ENCODE results near the gene YDJC. TPM values are rescaled to one million over a fixed set of nuclear protein-coding genes. Genes with fewer than 3 reads are reported as not detected.
"Not testable (repeated sequence)": the region's sequence is repeated elsewhere in the genome, so short reads cannot be mapped to it uniquely, and the experiment has no call there.

Gene YDJC
- total RNA-seq, 1 donor from 2014 or later = 10.3 TPM

- no peak for TF ChIP-seq CTCF (IDR thresholded peaks at IDR 0.05; ENCODE audit: partially characterized antibody, unreplicated experiment)
- no peak for DNase-seq
- peaks cover 4% of the 10 kb centered on the region for H3K27me3 Mint-ChIP-seq (ENCODE audit: unreplicated experiment)
- H3K4me1 Mint-ChIP-seq (ENCODE audit: low read depth, unreplicated experiment) = peaks cover 7% of the 10 kb centered on the region
- H3K4me3 Mint-ChIP-seq (ENCODE audit: unreplicated experiment) = no peak overlapping the region
- H3K36me3 Mint-ChIP-seq (ENCODE audit: unreplicated experiment) = no peaks in the 10 kb centered on the region
- peaks cover 7% of the 10 kb centered on the region for H3K9me3 Mint-ChIP-seq (ENCODE audit: unreplicated experiment)
- no peak overlapping the region for H3K27ac Mint-ChIP-seq (ENCODE audit: unreplicated experiment)
These were observed 25.8 kb downstream of the YDJC start for GRCh38 chr22:21603973-21604372.

GRCh38 chr22:21602579-21602978 is 27.2 kb downstream of the YDJC start:
- Mint-ChIP-seq H3K4me1 (ENCODE audit: low read depth, unreplicated experiment) (peaks cover 6% of the 10 kb centered on the region), H3K27ac (ENCODE audit: unreplicated experiment) (peak overlapping the region; percentile 40), H3K36me3 (ENCODE audit: unreplicated experiment) (no peaks in the 10 kb centered on the region), H3K9me3 (ENCODE audit: unreplicated experiment) (peaks cover 8% of the 10 kb centered on the region), H3K27me3 (ENCODE audit: unreplicated experiment) (peaks cover 3% of the 10 kb centered on the region), H3K4me3 (ENCODE audit: unreplicated experiment) (no peak overlapping the region)
- DNase-seq = no peak
- no peak for TF ChIP-seq CTCF (IDR thresholded peaks at IDR 0.05; ENCODE audit: partially characterized antibody, unreplicated experiment)

GRCh38 chr22:21599053-21599893 is 30.5 kb downstream of the YDJC start:
- H3K9me3 Mint-ChIP-seq (ENCODE audit: unreplicated experiment) = peaks cover 9% of the 10 kb centered on the region
- H3K27ac Mint-ChIP-seq (ENCODE audit: unreplicated experiment) = peak overlapping the region; percentile 74

GRCh38 chr22:21598302-21598701 is 31.5 kb downstream of the YDJC start:
- H3K27ac Mint-ChIP-seq (ENCODE audit: unreplicated experiment) = no peak overlapping the region
- TF ChIP-seq CTCF (IDR thresholded peaks at IDR 0.05; ENCODE audit: partially characterized antibody, unreplicated experiment) = no peak
- H3K4me3 Mint-ChIP-seq (ENCODE audit: unreplicated experiment) = no peak overlapping the region
- H3K36me3 Mint-ChIP-seq (ENCODE audit: unreplicated experiment) = peaks cover 6% of the 10 kb centered on the region
- peaks cover 10% of the 10 kb centered on the region for H3K9me3 Mint-ChIP-seq (ENCODE audit: unreplicated experiment)
- H3K27me3 Mint-ChIP-seq (ENCODE audit: unreplicated experiment) = peaks cover 5% of the 10 kb centered on the region
- no peak for DNase-seq
- H3K4me1 Mint-ChIP-seq (ENCODE audit: low read depth, unreplicated experiment) = peaks cover 20% of the 10 kb centered on the region

More at GRCh38 chr22:21599053-21599893, 30.5 kb downstream of the YDJC start:
- DNase-seq = no peak
- peaks cover 5% of the 10 kb centered on the region for H3K27me3 Mint-ChIP-seq (ENCODE audit: unreplicated experiment)
- H3K4me1 Mint-ChIP-seq (ENCODE audit: low read depth, unreplicated experiment) = peaks cover 10% of the 10 kb centered on the region
- peaks cover 2% of the 10 kb centered on the region for H3K36me3 Mint-ChIP-seq (ENCODE audit: unreplicated experiment)
- TF ChIP-seq CTCF (IDR thresholded peaks at IDR 0.05; ENCODE audit: partially characterized antibody, unreplicated experiment) = no peak
- H3K4me3 Mint-ChIP-seq (ENCODE audit: unreplicated experiment) = no peak overlapping the region

GRCh38 chr22:21596356-21597135 is 33.3 kb downstream of the YDJC start:
- H3K4me3 Mint-ChIP-seq (ENCODE audit: unreplicated experiment); H3K27me3 Mint-ChIP-seq (ENCODE audit: unreplicated experiment); H3K27ac Mint-ChIP-seq (ENCODE audit: unreplicated experiment); DNase-seq; H3K36me3 Mint-ChIP-seq (ENCODE audit: unreplicated experiment): not testable (repeated sequence)
- Mint-ChIP-seq H3K9me3 (ENCODE audit: unreplicated experiment) (peaks cover 10% of the 10 kb centered on the region), H3K4me1 (ENCODE audit: low read depth, unreplicated experiment) (peaks cover 25% of the 10 kb centered on the region)

Measured in glutamatergic neuron (in vitro differentiated cells).